HFFc6 (cell line): ENCODE data around the gene SOD2. TPM values are rescaled to one million over a fixed set of nuclear protein-coding genes. Genes with fewer than 3 reads are reported as not detected.

Source experiments
- DNase-seq: peaks from one replicate; pipeline ENCODE4 v3.0.0-alpha.2; 2018
- H3K27ac Mint-ChIP-seq: 2 replicates; pipeline ENCODE4 v1.8.0; 2020; ENCODE audit warnings: mild to moderate bottlenecking, mixed read lengths
- H3K27me3 Mint-ChIP-seq: 2 replicates; pipeline ENCODE4 v1.8.0; 2021; ENCODE audit warnings: mild to moderate bottlenecking, moderate library complexity, mixed read lengths; ENCODE audit not compliant: insufficient read depth
- H3K36me3 Mint-ChIP-seq: 2 replicates; pipeline ENCODE4 v1.8.0; 2021; ENCODE audit warnings: low read depth, mixed read lengths
- H3K4me1 Mint-ChIP-seq: 2 replicates; pipeline ENCODE4 v1.8.0; 2020; ENCODE audit warnings: low read depth, mixed read lengths
- H3K4me3 Mint-ChIP-seq: 2 replicates; pipeline ENCODE4 v1.8.0; 2020; ENCODE audit warnings: mild to moderate bottlenecking, moderate library complexity, mixed read lengths
- H3K9me3 Mint-ChIP-seq: 2 replicates; pipeline ENCODE4 v1.8.0; 2020; ENCODE audit warnings: mild to moderate bottlenecking, mixed read lengths
- CTCF ChIP-seq: fragments of 200-600 bp; sonication (generic); IDR thresholded peaks from 2 replicates; pipeline ENCODE4 v1.5.0; 2021; ENCODE audit warnings: antibody characterized with exemption, mild to moderate bottlenecking
- total RNA-seq, 6 experiments: library from RNA; stranded (reverse); fragmentation: NEBNext Ultra II Directional; extraction: Animal tissue kit (Norgen Biotek cat#: 25700); gene quantifications; 2 replicates in 1 of 6; 3 replicates in 5 of 6; pipeline ENCODE4 v1.2.3, GENCODE V29; 2021

The SOD2 gene
- total RNA-seq, 6 experiments from 2014 or later = 73.2 to 87.6 (median 75.3) TPM

GRCh38 chr6:159700970-159701369 lies 7.9 kb upstream of the SOD2 start:
- Mint-ChIP-seq H3K36me3 (peaks cover 19% of the 10 kb centered on the region; the same call in 1 of the 2 replicates), H3K27me3 (no peaks in the 10 kb centered on the region), H3K4me1 (peaks cover 28% of the 10 kb centered on the region), H3K4me3 (peak overlapping the region; percentile 4; the same call in 1 of the 2 replicates), H3K9me3 (peaks cover 4% of the 10 kb centered on the region; the same call in 1 of the 2 replicates), H3K27ac (peak overlapping the region; percentile 82)
- DNase-seq = no peak
- no peak for TF ChIP-seq CTCF

GRCh38 chr6:159695984-159696383 lies 2.9 kb upstream of the SOD2 start:
- Mint-ChIP-seq H3K9me3 (peaks cover 4% of the 10 kb centered on the region; the same call in 1 of the 2 replicates), H3K36me3 (peaks cover 19% of the 10 kb centered on the region), H3K4me3 (no peak overlapping the region), H3K27me3 (peaks cover 4% of the 10 kb centered on the region), H3K27ac (no peak overlapping the region), H3K4me1 (peaks cover 47% of the 10 kb centered on the region)
- no peak for TF ChIP-seq CTCF
- peak; percentile 38 for DNase-seq

- DNase-seq = no peak
- peak overlapping the region; percentile 76 for H3K27ac Mint-ChIP-seq
- peaks cover under 1% of the 10 kb centered on the region for H3K36me3 Mint-ChIP-seq
- TF ChIP-seq CTCF = no peak
- peak overlapping the region; percentile 89 for H3K4me3 Mint-ChIP-seq
- peaks cover 4% of the 10 kb centered on the region for H3K27me3 Mint-ChIP-seq
- H3K9me3 Mint-ChIP-seq = no peaks in the 10 kb centered on the region
- H3K4me1 Mint-ChIP-seq = peaks cover 41% of the 10 kb centered on the region
Measured at GRCh38 chr6:159693894-159694545, 979 bp upstream of the SOD2 start.

- H3K9me3 Mint-ChIP-seq = no peaks in the 10 kb centered on the region
- DNase-seq = peak; percentile 46
- H3K27ac Mint-ChIP-seq = peak overlapping the region; percentile 82
- no peak for TF ChIP-seq CTCF
- peaks cover 1% of the 10 kb centered on the region; the same call in 1 of the 2 replicates for H3K36me3 Mint-ChIP-seq
- peaks cover 4% of the 10 kb centered on the region for H3K27me3 Mint-ChIP-seq
- H3K4me3 Mint-ChIP-seq = peak overlapping the region; percentile 94
- H3K4me1 Mint-ChIP-seq = peaks cover 41% of the 10 kb centered on the region
Measured at GRCh38 chr6:159692303-159693127, 526 bp downstream of the SOD2 start.

GRCh38 chr6:159691963-159692287 lies 1.1 kb downstream of the SOD2 start:
- TF ChIP-seq CTCF = no peak
- peaks cover 7% of the 10 kb centered on the region; the same call in 1 of the 2 replicates for H3K36me3 Mint-ChIP-seq
- H3K4me3 Mint-ChIP-seq = peak overlapping the region; percentile 94
- peaks cover 41% of the 10 kb centered on the region for H3K4me1 Mint-ChIP-seq
- no peak for DNase-seq
- H3K27ac Mint-ChIP-seq = peak overlapping the region; percentile 82
- H3K9me3 Mint-ChIP-seq = no peaks in the 10 kb centered on the region
- H3K27me3 Mint-ChIP-seq = peaks cover 4% of the 10 kb centered on the region
